ENCODE results near the gene FRMPD1. TPM values are rescaled to one million over a fixed set of nuclear protein-coding genes. Genes with fewer than 3 reads are reported as not detected.

The FRMPD1 gene
- total and polyA plus RNA-seq, 2 of the 13 experiments (the other 11 are each of a cell fraction or from before 2014, with no cell fraction given): not detected

DNA sequence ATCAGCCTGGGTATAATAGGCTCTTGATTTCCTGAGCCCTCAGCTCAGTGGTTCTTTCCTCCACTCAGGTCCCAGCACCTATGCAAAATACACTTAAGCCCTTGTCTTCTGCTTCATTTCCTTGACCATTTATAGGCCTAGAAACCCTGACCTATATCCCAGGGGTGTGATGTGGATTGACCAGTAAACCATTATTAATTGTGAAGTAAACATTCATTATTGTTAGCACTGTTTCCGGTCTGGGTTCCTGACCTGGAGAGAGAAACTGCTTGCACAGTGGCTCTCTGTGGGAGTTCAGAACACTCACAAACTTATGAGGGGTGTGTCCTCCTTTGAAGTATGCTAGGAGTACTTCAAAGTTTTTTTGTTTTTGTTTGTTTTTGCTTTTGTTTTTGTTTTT lies 38.8 kb upstream of the FRMPD1 start:
- Histone ChIP-seq H3K27ac (ENCODE audit: extremely low read length, insufficient read depth, low read length) (no peak overlapping the region), H3K4me2 (ENCODE audit: low read depth, low read length) (no peak overlapping the region), H2AFZ (ENCODE audit: low read length) (no peak overlapping the region), H3K9me3 (ENCODE audit: low read length) (no peaks in the 10 kb centered on the region), H3K4me3 (replicated peaks in 1 of 3; ENCODE audit: insufficient read depth in 1 of 3, low read depth in 2 of 3, low read length in 3 of 3) (no peak overlapping the region), H4K20me1 (ENCODE audit: insufficient read depth, low read length) (no peaks in the 10 kb centered on the region), H3K9ac (ENCODE audit: insufficient read depth, low read depth, low read length) (no peak overlapping the region), H3K4me1 (ENCODE audit: insufficient read depth, low read length) (no peaks in the 10 kb centered on the region), H3K36me3 (replicated peaks in 1 of 2; ENCODE audit: control insufficient read depth in 1 of 2, insufficient read depth in 2 of 2, low read length in 2 of 2) (no peaks in the 10 kb centered on the region), H3K79me2 (ENCODE audit: insufficient read depth, low read length) (no peaks in the 10 kb centered on the region), H3K27me3 (ENCODE audit: control insufficient read depth in 1 of 2, insufficient read depth in 2 of 2, low read length in 2 of 2) (peaks cover 0 to 25% of the 10 kb centered on the region in 2 experiments; a peak in 3 of 5 replicates)
- no peak for DNase-seq (ENCODE audit: low spot score)
- no peak for TF ChIP-seq NFYC (CRISPR knock-in tag; IDR thresholded peaks at IDR 0.05)
- TF ChIP-seq FOXA1 (IDR thresholded peaks at IDR 0.05): no peak
- TF ChIP-seq FOXA1 (CRISPR knock-in tag; IDR thresholded peaks at IDR 0.05): no peak
- TF ChIP-seq ZNF510 (CRISPR knock-in tag; IDR thresholded peaks at IDR 0.05; ENCODE audit: low read depth): no peak
- no peak for TF ChIP-seq ZNF101 (CRISPR knock-in tag; IDR thresholded peaks at IDR 0.05; ENCODE audit: borderline replicate concordance, low read depth)
- TF ChIP-seq ZNF567 (CRISPR knock-in tag; IDR thresholded peaks at IDR 0.05; ENCODE audit: borderline replicate concordance): no peak
- TF ChIP-seq YEATS2 (CRISPR knock-in tag; IDR thresholded peaks at IDR 0.05; ENCODE audit: borderline replicate concordance): no peak
- TF ChIP-seq TEAD2 (CRISPR knock-in tag; IDR thresholded peaks at IDR 0.05): no peak
- no peak for TF ChIP-seq ZNF337 (CRISPR knock-in tag; IDR thresholded peaks at IDR 0.05; ENCODE audit: borderline replicate concordance, low read depth)
- TF ChIP-seq, protein P1, sequence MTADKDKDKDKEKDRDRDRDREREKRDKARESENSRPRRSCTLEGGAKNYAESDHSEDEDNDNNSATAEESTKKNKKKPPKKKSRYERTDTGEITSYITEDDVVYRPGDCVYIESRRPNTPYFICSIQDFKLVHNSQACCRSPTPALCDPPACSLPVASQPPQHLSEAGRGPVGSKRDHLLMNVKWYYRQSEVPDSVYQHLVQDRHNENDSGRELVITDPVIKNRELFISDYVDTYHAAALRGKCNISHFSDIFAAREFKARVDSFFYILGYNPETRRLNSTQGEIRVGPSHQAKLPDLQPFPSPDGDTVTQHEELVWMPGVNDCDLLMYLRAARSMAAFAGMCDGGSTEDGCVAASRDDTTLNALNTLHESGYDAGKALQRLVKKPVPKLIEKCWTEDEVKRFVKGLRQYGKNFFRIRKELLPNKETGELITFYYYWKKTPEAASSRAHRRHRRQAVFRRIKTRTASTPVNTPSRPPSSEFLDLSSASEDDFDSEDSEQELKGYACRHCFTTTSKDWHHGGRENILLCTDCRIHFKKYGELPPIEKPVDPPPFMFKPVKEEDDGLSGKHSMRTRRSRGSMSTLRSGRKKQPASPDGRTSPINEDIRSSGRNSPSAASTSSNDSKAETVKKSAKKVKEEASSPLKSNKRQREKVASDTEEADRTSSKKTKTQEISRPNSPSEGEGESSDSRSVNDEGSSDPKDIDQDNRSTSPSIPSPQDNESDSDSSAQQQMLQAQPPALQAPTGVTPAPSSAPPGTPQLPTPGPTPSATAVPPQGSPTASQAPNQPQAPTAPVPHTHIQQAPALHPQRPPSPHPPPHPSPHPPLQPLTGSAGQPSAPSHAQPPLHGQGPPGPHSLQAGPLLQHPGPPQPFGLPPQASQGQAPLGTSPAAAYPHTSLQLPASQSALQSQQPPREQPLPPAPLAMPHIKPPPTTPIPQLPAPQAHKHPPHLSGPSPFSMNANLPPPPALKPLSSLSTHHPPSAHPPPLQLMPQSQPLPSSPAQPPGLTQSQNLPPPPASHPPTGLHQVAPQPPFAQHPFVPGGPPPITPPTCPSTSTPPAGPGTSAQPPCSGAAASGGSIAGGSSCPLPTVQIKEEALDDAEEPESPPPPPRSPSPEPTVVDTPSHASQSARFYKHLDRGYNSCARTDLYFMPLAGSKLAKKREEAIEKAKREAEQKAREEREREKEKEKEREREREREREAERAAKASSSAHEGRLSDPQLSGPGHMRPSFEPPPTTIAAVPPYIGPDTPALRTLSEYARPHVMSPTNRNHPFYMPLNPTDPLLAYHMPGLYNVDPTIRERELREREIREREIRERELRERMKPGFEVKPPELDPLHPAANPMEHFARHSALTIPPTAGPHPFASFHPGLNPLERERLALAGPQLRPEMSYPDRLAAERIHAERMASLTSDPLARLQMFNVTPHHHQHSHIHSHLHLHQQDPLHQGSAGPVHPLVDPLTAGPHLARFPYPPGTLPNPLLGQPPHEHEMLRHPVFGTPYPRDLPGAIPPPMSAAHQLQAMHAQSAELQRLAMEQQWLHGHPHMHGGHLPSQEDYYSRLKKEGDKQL (CRISPR knock-in tag; IDR thresholded peaks at IDR 0.05; ENCODE audit: low read depth): no peak
- no peak for FAIRE-seq
- ChIA-PET CTCF (ENCODE audit: low intra/inter-chr PET ratio, low total read pairs) (no interaction called here), POLR2A (no interaction called here)
- in situ Hi-C loops (cut with HindIII; ENCODE audit: extremely low pct_ligation_motif_present, low pct_unique_long_range_greater_than_20kb): no loop called here
- ATAC-seq: no peak
- BruUV-seq (replicated peaks): no TSS peak
- 40% methylated on average over 1 of the region's 1 CpG for WGBS (ENCODE audit: low lambda C conversion rate)
- intact Hi-C loops (cut with micrococcal nuclease; ENCODE audit: unreplicated experiment): no loop called here

All from HepG2 (cell line).